GM23338 (cell line): ENCODE measurements around the gene INCA1. TPM values are rescaled to one million over a fixed set of nuclear protein-coding genes. Genes with fewer than 3 reads are reported as not detected.

ENCODE experiments used
- ATAC-seq: fragments of 200-7000 bp; cut with Tn5 transposase; 3 replicates; pipeline ENCODE4 v1.9.1; 2020
- DNase-seq: peaks from one replicate; pipeline ENCODE4 v3.0.0-alpha.2; 2015; ENCODE audit warnings: low spot score
- H2AFZ ChIP-seq: fragments of 200-600 bp; sonication (generic); 2 replicates; pipeline ENCODE4 v1.8.0; 2016; ENCODE audit warnings: antibody characterized with exemption, mild to moderate bottlenecking, moderate library complexity
- H3F3A ChIP-seq: fragments of 200-600 bp; sonication (generic); replicated peaks from 2 replicates; pipeline ENCODE4 v1.8.0; 2017; ENCODE audit warnings: antibody characterized with exemption, mixed run types, low read depth
- H3K27ac ChIP-seq: fragments of 200-600 bp; sonication (generic); 2 replicates; pipeline ENCODE4 v1.6.1; 2016; ENCODE audit warnings: low read depth
- H3K27me3 ChIP-seq: fragments of 200-600 bp; sonication (generic); 2 replicates; pipeline ENCODE4 v1.8.0; 2016; ENCODE audit warnings: mild to moderate bottlenecking, mixed run types, moderate library complexity; ENCODE audit not compliant: insufficient read depth
- H3K36me3 ChIP-seq: fragments of 200-600 bp; sonication (generic); 2 replicates; pipeline ENCODE4 v1.8.0; 2016; ENCODE audit warnings: mild to moderate bottlenecking; ENCODE audit not compliant: insufficient read depth
- H3K4me1 ChIP-seq: fragments of 200-600 bp; sonication (generic); 2 replicates; pipeline ENCODE4 v1.8.0; 2016; ENCODE audit warnings: mild to moderate bottlenecking, moderate library complexity; ENCODE audit not compliant: insufficient read depth
- H3K4me2 ChIP-seq: fragments of 200-600 bp; sonication (generic); 2 replicates; pipeline ENCODE4 v1.7.1; 2017; ENCODE audit warnings: mixed run types
- H3K4me3 ChIP-seq: fragments of 200-600 bp; sonication (generic); 2 replicates; pipeline ENCODE4 v1.6.1; 2016; ENCODE audit warnings: mixed run types
- H3K79me2 ChIP-seq: fragments of 200-600 bp; sonication (generic); replicated peaks from 2 replicates; pipeline ENCODE4 v1.8.0; 2017; ENCODE audit warnings: mild to moderate bottlenecking; ENCODE audit not compliant: insufficient read depth
- H3K9me2 ChIP-seq: fragments of 200-600 bp; sonication (generic); 2 replicates; pipeline ENCODE4 v1.8.0; 2017; ENCODE audit not compliant: insufficient read depth
- H4K20me1 ChIP-seq: fragments of 200-600 bp; sonication (generic); replicated peaks from 2 replicates; pipeline ENCODE4 v1.8.0; 2017; ENCODE audit warnings: mild to moderate bottlenecking; ENCODE audit not compliant: insufficient read depth
- H3K27ac Mint-ChIP-seq: 2 replicates; pipeline ENCODE4 v1.8.0; 2020; ENCODE audit warnings: inconsistent platforms, mild to moderate bottlenecking, moderate library complexity, mixed read lengths
- H3K27me3 Mint-ChIP-seq: 3 replicates; pipeline ENCODE4 v1.8.0; 2022; ENCODE audit warnings: low read depth, mild to moderate bottlenecking, moderate library complexity, mixed read lengths, inconsistent platforms; ENCODE audit not compliant: insufficient read depth, poor library complexity
- H3K36me3 Mint-ChIP-seq: 3 replicates; pipeline ENCODE4 v1.8.0; 2021; ENCODE audit warnings: low read depth, mild to moderate bottlenecking, inconsistent platforms, moderate library complexity, mixed read lengths
- H3K4me1 Mint-ChIP-seq: 3 replicates; pipeline ENCODE4 v1.8.0; 2020; ENCODE audit warnings: mild to moderate bottlenecking, inconsistent platforms, mixed read lengths
- H3K4me3 Mint-ChIP-seq: 3 replicates; pipeline ENCODE4 v1.8.0; 2021; ENCODE audit warnings: moderate library complexity, mild to moderate bottlenecking, inconsistent platforms, mixed read lengths
- H3K9me3 Mint-ChIP-seq: 3 replicates; pipeline ENCODE4 v1.8.0; 2020; ENCODE audit warnings: moderate library complexity, mild to moderate bottlenecking, inconsistent platforms, mixed read lengths
- CREB1 ChIP-seq: fragments of 250-450 bp; sonication (Bioruptor Pico); IDR thresholded peaks from 2 replicates; pipeline ENCODE4 v1.5.0; 2020; ENCODE audit warnings: low read depth, mild to moderate bottlenecking, moderate library complexity
- CTCF ChIP-seq, 2 experiments: fragments of 200-600 bp in 1 of 2; sonication (generic) in 1 of 2; conservative IDR thresholded peaks; 2 replicates each; pipeline versions ENCODE4 v1.5.1 to v1.6.1; 2016 to 2017; ENCODE audit warnings: antibody characterized with exemption in 2 of 2, low read depth in 2 of 2, mild to moderate bottlenecking in 2 of 2, moderate library complexity in 1 of 2
- ETS1 ChIP-seq: IDR thresholded peaks from 2 replicates; pipeline ENCODE4 v1.6.1; 2016; ENCODE audit warnings: antibody characterized with exemption
- REST ChIP-seq: IDR thresholded peaks from one replicate; pipeline ENCODE4 v1.6.1; 2018; ENCODE audit warnings: antibody characterized with exemption; ENCODE audit not compliant: unreplicated experiment
- STAT1 ChIP-seq: IDR thresholded peaks from one replicate; pipeline ENCODE4 v1.6.1; 2016; ENCODE audit warnings: antibody characterized with exemption; ENCODE audit not compliant: unreplicated experiment
- ZNF331 ChIP-seq: fragments of 250-450 bp; sonication (Bioruptor Pico); IDR thresholded peaks from 2 replicates; pipeline ENCODE4 v1.5.0; 2020; ENCODE audit warnings: low read depth, mild to moderate bottlenecking, moderate library complexity
- polyA plus RNA-seq: library from polyadenylated mRNA; unstranded; fragments of >200 nt; fragmentation: Nextera tagmentation; extraction: Ambion mirVana; gene quantifications from 2 replicates; pipeline ENCODE4 v1.2.1, GENCODE V29; 2016
- total RNA-seq: library from RNA; depleted of rRNA; stranded (reverse); fragments of >200 nt; shearing (Covaris generic); gene quantifications from 2 replicates; pipeline ENCODE4 v1.2.3, GENCODE V29; 2014

INCA1 gene
- total and polyA plus RNA-seq, 2 experiments from 2014 or later = 1.3 TPM; not detected in 1

GRCh38 chr17:4980644-4981216, 16.6 kb downstream of the INCA1 start:
- H3K27ac ChIP-seq = no peak overlapping the region
- H3K4me1 ChIP-seq = peaks cover 4% of the 10 kb centered on the region
- peaks cover 1% of the 10 kb centered on the region; the same call in 1 of the 2 replicates for H3F3A ChIP-seq
- H3K9me3 Mint-ChIP-seq = no peaks in the 10 kb centered on the region
- TF ChIP-seq CREB1 (CRISPR knock-in tag) = no peak; the same call in 1 of the 2 replicates
- TF ChIP-seq ETS1 = no peak
- peak; percentile 74 to 78 for TF ChIP-seq CTCF (conservative IDR thresholded peaks at IDR 0.05; ENCODE audit: low read depth in 2 of 2)
- no peak for TF ChIP-seq REST
- no peak for TF ChIP-seq ZNF331
- DNase-seq (peak; percentile 95), ATAC-seq (peak; percentile 90)
- no peaks in the 10 kb centered on the region for H4K20me1 ChIP-seq
- no peaks in the 10 kb centered on the region for H3K9me2 ChIP-seq
- peaks cover 24% of the 10 kb centered on the region for H3K27me3 Mint-ChIP-seq
- H3K4me1 Mint-ChIP-seq = peaks cover 11% of the 10 kb centered on the region
- H3K36me3 Mint-ChIP-seq = peaks cover 7% of the 10 kb centered on the region
- H3K4me3 ChIP-seq = no peak overlapping the region
- H2AFZ ChIP-seq = no peak overlapping the region
- H3K4me3 Mint-ChIP-seq = no peak overlapping the region; the same call in 2 of the 3 replicates
- H3K36me3 ChIP-seq = no peaks in the 10 kb centered on the region
- peaks cover 34% of the 10 kb centered on the region for H3K27me3 ChIP-seq
- no peaks in the 10 kb centered on the region for H3K79me2 ChIP-seq
- H3K27ac Mint-ChIP-seq = no peak overlapping the region
- H3K4me2 ChIP-seq = 0 out of 2 replicates have a peak overlapping the region, but pooled peaks have one; percentile 30

- no peaks in the 10 kb centered on the region for H3K9me3 Mint-ChIP-seq
- H3K27me3 Mint-ChIP-seq = peaks cover 38% of the 10 kb centered on the region
- Histone ChIP-seq H3K79me2 (no peaks in the 10 kb centered on the region), H4K20me1 (no peaks in the 10 kb centered on the region), H3K4me2 (no peak overlapping the region), H3K4me1 (peaks cover 4% of the 10 kb centered on the region), H3K36me3 (no peaks in the 10 kb centered on the region), H2AFZ (no peak overlapping the region), H3F3A (no peaks in the 10 kb centered on the region), H3K4me3 (no peak overlapping the region), H3K27me3 (peaks cover 54% of the 10 kb centered on the region), H3K27ac (no peak overlapping the region), H3K9me2 (no peaks in the 10 kb centered on the region)
- no peak for ATAC-seq
- no peak for DNase-seq
- H3K4me3 Mint-ChIP-seq = no peak overlapping the region
- TF ChIP-seq REST (no peak), CTCF (conservative IDR thresholded peaks at IDR 0.05; ENCODE audit: low read depth in 2 of 2) (no peak), STAT1 (no peak)
- H3K4me1 Mint-ChIP-seq = peaks cover 9% of the 10 kb centered on the region
- peaks cover 13% of the 10 kb centered on the region for H3K36me3 Mint-ChIP-seq
- no peak overlapping the region for H3K27ac Mint-ChIP-seq
Measured at GRCh38 chr17:4978726-4979125, 18.6 kb downstream of the INCA1 start.
